Naive B cell (primary cell): ENCODE results near the gene NHLH2. TPM values are rescaled to one million over a fixed set of nuclear protein-coding genes. Genes with fewer than 3 reads are reported as not detected.
A peak's percentile ranks its signal among the peaks of the same experiment; 100 is the strongest.

Experiments
- ATAC-seq, 2 donors: fragments of 150-1000 bp; cut with Tn5 transposase; 2 replicates each; pipeline ENCODE4 v1.10.0; 2021; ENCODE audit warnings: low read depth in 2 of 2, mild to moderate bottlenecking in 2 of 2, moderate library complexity in 2 of 2
- DNase-seq: peaks from one replicate; pipeline ENCODE4 v3.0.0; 2022
- H3K27ac Mint-ChIP-seq, 6 donors: one replicate each; pipeline ENCODE4 v1.8.0; 2020 to 2022; ENCODE audit warnings: mild to moderate bottlenecking in 6 of 6, mixed read lengths in 6 of 6, moderate library complexity in 5 of 6, inconsistent platforms in 2 of 6
- H3K27me3 Mint-ChIP-seq, 3 donors: one replicate each; pipeline ENCODE4 v1.8.0; 2021 to 2022; ENCODE audit warnings: mixed read lengths in 3 of 3, mild to moderate bottlenecking in 1 of 3
- H3K36me3 Mint-ChIP-seq, 2 donors: one replicate each; pipeline ENCODE4 v1.8.0; 2020 to 2022; ENCODE audit warnings: mixed read lengths in 2 of 2, inconsistent platforms in 1 of 2, mild to moderate bottlenecking in 1 of 2
- H3K4me1 Mint-ChIP-seq, 3 donors: one replicate each; pipeline ENCODE4 v1.8.0; 2020 to 2022; ENCODE audit warnings: mixed read lengths in 3 of 3, inconsistent platforms in 1 of 3, mild to moderate bottlenecking in 1 of 3, moderate library complexity in 1 of 3
- H3K4me3 Mint-ChIP-seq, 8 donors: one replicate each; pipeline ENCODE4 v1.8.0; 2020 to 2022; ENCODE audit warnings: mild to moderate bottlenecking in 8 of 8, mixed read lengths in 8 of 8, moderate library complexity in 8 of 8, inconsistent platforms in 2 of 8
- H3K9me3 Mint-ChIP-seq, 7 donors: one replicate each; pipeline ENCODE4 v1.8.0; 2020 to 2022; ENCODE audit warnings: mixed read lengths in 7 of 7, mild to moderate bottlenecking in 5 of 7, inconsistent platforms in 2 of 7, moderate library complexity in 1 of 7
- polyA plus RNA-seq, 6 donors: library from polyadenylated mRNA; unstranded; fragments of 300-500 nt; fragmentation: Illumina TruSeq; gene quantifications; one replicate each; pipeline ENCODE4 v1.2.3, GENCODE V29; 2021; ENCODE audit warnings: low read depth in 6 of 6

The NHLH2 gene
- not detected for polyA plus RNA-seq

DNA sequence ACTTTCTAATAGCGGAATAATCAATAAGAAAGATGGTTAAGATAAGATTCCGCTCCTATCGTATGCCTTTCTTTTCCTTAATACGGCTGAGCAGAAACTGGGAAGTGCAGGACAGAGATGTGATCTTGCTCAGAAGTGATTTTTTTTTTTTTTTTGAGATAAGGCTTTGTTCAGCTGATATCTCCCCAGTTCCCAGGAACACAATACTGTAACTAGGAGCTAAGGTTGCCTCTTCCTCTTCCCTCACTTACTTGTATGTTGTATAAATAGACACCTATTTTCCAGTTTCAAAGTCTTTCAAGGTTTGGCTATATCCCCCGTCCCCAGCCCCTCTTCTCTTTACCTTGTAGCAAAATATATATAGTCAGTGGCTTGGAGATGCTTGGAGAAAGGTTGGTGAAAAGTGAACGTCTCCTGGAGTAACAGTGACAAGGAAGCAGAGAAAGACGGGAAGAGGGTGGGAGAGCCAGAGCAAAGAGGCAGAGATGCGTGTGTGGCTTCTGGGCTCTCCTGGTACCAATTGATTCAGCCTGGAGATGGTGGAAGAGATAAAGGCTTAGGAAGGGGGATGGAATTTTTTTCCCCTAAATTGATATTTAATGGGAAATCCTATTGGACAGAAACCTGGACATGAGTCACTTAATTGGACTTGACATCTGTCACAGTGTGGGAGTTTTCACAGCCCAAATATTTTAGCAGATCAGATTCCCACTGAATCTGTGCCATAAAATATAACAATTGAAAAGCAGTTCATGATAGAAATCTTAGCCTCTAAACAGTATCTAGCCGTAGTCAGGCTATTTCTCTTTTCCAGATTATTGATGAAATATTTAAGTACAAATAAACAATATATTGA lies at the start of gene NHLH2:
Gene NHLH2 (minus strand): TSS at position 522 of the 856 bp plus-strand sequence. CDS start 2,754 bp downstream, outside the sequence.
- ATAC-seq (no peak), DNase-seq (no peak)
- Mint-ChIP-seq H3K27ac (no peak within 1 kb of the TSS), H3K9me3 (peaks cover 0 to 9% (median 0%) of the 10 kb centered on the region in 7 donors), H3K27me3 (peaks cover 63 to 71% (median 63%) of the 10 kb centered on the region in 3 donors), H3K4me3 (no peak within 1 kb of the TSS), H3K4me1 (peaks cover 0 to 5% (median 4%) of the 10 kb centered on the region in 3 donors), H3K36me3 (no peaks in the 10 kb centered on the region)

DNA sequence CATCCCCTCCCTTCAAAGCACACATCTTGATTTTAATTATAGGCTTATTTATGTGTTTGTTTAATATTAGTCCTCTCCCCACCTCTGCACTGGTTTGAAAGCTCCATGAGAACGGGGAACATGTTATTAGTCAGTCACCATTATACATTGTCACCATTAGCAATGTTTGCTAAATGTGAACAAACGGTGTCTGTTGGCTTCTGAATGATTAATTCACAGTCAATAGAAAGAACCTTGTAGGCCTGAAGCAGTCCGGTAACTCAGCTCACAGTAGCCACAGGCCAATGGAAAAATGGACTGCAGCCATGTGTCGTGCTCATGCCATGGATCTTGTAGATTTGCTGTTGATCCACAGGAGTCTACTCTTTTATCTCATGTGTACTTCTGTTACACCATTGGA lies 49.7 kb upstream of the NHLH2 start:
- Mint-ChIP-seq H3K27me3 (peaks cover 0 to 4% (median 0%) of the 10 kb centered on the region in 3 donors), H3K27ac (no peak overlapping the region), H3K36me3 (no peaks in the 10 kb centered on the region), H3K4me3 (no peak overlapping the region), H3K9me3 (peaks cover 0 to 2% (median 0%) of the 10 kb centered on the region in 7 donors), H3K4me1 (no peaks in the 10 kb centered on the region)
- no peak for DNase-seq
- no peak for ATAC-seq

DNA sequence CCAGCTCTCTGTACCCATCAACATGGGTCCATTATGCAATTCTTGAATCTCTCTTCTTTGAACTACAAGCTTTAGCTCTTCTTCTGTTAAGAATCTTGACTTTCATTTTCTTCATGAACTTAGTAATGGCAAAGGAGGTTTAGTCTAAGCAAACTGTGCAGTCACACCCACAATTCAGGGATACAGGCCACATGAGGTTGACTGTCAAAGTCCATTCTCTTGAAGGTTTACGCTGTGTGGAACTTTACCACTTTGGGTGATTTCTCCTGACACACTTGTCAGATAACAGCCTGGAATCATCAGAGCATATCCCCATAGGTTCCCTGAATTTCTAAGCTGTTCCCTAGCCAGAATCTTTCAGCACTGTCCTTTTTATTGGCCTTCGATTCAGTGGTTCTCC lies 48.0 kb upstream of the NHLH2 start:
- H3K4me1 Mint-ChIP-seq = no peaks in the 10 kb centered on the region
- no peaks in the 10 kb centered on the region for H3K36me3 Mint-ChIP-seq
- H3K27me3 Mint-ChIP-seq = peaks cover 0 to 4% (median 0%) of the 10 kb centered on the region in 3 donors
- peaks cover 0 to 2% (median 0%) of the 10 kb centered on the region in 7 donors for H3K9me3 Mint-ChIP-seq
- ATAC-seq (no peak), DNase-seq (no peak)
- peak overlapping the region in 1 of 6 donors; percentile 1 for H3K27ac Mint-ChIP-seq
- H3K4me3 Mint-ChIP-seq = no peak overlapping the region

DNA sequence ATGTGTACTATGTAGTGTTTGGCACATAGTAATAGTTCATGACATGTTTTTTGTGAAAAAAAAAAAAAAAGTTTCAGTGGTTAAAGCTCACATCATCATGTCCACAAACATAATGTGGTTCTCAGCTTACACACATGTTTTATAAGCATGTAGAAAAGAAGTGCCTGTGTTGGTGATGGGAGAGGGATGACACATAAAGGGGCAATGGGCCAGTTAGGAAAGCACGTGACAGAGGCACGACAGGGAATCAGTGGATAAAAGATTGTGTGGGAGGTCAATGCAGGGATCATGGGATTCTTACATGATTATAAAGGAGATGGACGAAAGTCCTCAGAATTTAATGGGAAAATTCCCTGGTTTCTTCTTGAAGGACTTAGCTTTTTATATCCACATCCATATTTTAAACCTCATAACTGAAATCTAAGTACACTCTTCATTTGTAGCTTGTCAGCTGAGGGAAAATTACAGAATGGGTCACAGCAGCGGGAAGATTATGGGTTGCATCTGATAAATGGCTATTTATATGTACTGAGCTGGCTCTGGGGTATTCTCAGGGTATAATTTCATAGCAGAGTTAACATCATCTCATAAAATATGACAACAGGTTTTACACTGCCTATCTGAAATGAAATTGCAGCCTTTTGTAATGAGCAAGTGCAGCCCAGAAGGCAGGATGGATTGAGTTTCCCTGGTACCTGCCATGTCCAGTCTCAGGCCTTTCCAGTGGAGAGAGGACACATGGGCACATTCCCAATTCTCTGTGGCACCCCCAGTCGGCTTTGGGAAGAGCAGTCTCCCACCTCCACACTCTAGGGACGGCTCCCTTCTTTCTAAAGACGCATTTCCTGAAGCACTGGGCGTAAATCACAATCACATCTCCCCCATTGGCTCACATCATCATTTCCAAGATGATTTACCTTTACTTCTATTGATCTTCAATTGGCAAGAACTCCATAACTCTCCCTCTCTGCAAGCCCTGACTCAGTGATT lies 42.3 kb upstream of the NHLH2 start:
- Mint-ChIP-seq H3K27ac (no peak overlapping the region), H3K9me3 (no peaks in the 10 kb centered on the region), H3K36me3 (no peaks in the 10 kb centered on the region), H3K27me3 (peaks cover 6 to 16% (median 7%) of the 10 kb centered on the region in 3 donors), H3K4me1 (no peaks in the 10 kb centered on the region), H3K4me3 (no peak overlapping the region)
- DNase-seq = no peak
- no peak for ATAC-seq

DNA sequence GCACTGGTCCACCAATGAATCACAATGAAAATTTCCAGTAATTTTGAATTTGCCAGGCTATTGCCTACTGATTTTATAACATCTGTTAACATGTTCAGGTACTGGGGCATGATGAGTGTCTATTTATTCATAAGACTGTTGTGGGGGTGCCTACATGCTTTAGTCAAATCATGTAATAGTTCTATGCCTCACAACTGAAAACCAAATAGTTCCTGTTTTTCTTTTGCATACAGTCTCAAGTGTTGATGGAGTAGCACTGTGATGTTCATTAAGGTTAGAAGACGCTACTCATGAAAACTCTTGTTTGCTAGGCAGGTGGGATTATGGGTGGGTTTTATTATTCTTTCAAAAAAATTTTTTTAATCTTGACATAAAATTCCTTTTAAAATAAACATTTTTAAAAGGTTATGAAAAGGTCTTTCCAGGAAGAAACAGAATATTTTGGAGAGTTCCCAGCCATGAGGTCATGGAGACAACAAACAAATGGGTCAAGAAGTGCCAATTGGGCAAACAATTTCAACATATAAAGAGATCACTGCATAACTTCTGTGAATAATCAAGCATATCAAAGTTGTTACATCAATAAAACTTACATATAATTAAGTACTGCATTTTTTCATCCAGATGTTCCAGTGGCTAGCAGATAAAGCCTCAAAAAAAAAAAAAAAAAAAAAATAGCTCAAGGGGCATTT lies 40.2 kb upstream of the NHLH2 start:
- no peak for DNase-seq
- ATAC-seq = no peak
- no peak overlapping the region for H3K27ac Mint-ChIP-seq
- H3K27me3 Mint-ChIP-seq = peaks cover 6 to 19% (median 7%) of the 10 kb centered on the region in 3 donors
- no peak overlapping the region for H3K4me3 Mint-ChIP-seq
- no peaks in the 10 kb centered on the region for H3K36me3 Mint-ChIP-seq
- no peaks in the 10 kb centered on the region for H3K4me1 Mint-ChIP-seq
- no peaks in the 10 kb centered on the region for H3K9me3 Mint-ChIP-seq

DNA sequence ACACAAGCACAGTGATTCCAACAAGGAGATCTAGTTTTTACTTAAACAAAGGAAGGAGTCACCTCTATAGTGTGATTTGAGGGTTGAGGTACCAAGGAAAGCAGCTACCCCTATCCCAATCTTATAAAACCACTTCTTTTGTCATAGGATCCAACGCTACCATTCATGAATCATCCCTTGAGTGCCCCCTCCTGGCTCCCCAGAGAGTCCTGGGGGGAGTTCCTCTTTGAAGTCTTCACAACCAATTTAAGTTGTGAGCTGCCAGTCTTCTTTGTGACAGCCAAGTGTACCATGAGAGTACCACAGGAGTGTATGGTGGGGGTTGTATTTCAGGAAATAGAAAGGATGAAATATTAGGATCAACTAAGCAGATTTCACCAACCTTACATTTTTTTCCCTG lies 39.1 kb upstream of the NHLH2 start:
- ATAC-seq (no peak), DNase-seq (no peak)
- Mint-ChIP-seq H3K36me3 (no peaks in the 10 kb centered on the region), H3K4me3 (no peak overlapping the region), H3K27ac (no peak overlapping the region), H3K4me1 (no peaks in the 10 kb centered on the region), H3K27me3 (peaks cover 7 to 19% (median 11%) of the 10 kb centered on the region in 3 donors), H3K9me3 (no peaks in the 10 kb centered on the region)

DNA sequence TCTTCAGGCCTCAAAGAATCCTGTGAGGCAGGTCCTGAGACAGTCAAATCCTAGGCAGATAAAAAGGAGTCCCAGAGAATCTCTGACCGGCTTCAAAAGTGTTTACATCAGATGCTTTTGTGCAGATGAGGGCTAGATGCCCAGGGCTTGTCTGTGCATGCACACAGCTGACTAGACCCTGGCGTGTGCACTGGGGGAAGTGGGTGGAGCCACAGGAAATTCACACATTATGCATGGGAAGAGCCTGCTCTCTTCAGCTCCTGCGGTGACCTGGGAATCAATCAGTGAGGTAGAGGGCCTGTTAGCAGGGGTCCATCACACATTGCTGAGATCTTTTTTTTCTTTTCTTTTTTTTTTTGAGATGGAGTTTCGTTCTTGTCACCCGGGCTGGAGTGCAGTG lies 36.6 kb upstream of the NHLH2 start:
- H3K27me3 Mint-ChIP-seq = peaks cover 8 to 14% (median 12%) of the 10 kb centered on the region in 3 donors
- H3K4me3 Mint-ChIP-seq = no peak overlapping the region
- peaks cover 0 to 5% (median 0%) of the 10 kb centered on the region in 7 donors for H3K9me3 Mint-ChIP-seq
- H3K36me3 Mint-ChIP-seq = no peaks in the 10 kb centered on the region
- ATAC-seq (no peak), DNase-seq (no peak)
- no peaks in the 10 kb centered on the region for H3K4me1 Mint-ChIP-seq
- peak overlapping the region in 1 of 6 donors; percentile 20 for H3K27ac Mint-ChIP-seq

DNA sequence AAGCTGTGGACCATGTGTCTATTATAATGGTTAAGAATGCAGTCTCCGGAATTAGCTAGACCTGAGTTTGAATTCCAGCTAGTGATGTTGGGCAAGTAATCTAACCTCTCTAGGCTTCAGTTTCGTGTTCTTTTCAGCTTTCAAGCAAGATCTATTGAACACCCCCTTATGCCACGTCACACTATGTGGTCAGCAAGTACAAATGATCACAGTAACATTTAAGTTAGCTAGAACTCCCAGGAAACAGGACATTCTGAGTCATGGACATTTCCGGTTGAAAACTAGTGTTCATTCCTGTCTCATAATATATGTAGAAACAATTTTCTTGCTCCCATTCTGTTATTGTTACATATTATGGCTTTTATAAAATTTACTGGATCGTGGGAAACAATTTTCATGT lies 34.0 kb upstream of the NHLH2 start:
- no peaks in the 10 kb centered on the region for H3K4me1 Mint-ChIP-seq
- H3K27me3 Mint-ChIP-seq = peaks cover 8 to 16% (median 12%) of the 10 kb centered on the region in 3 donors
- H3K4me3 Mint-ChIP-seq = no peak overlapping the region
- ATAC-seq (no peak), DNase-seq (no peak)
- no peak overlapping the region for H3K27ac Mint-ChIP-seq
- H3K9me3 Mint-ChIP-seq = peaks cover 0 to 5% (median 0%) of the 10 kb centered on the region in 7 donors
- no peaks in the 10 kb centered on the region for H3K36me3 Mint-ChIP-seq

DNA sequence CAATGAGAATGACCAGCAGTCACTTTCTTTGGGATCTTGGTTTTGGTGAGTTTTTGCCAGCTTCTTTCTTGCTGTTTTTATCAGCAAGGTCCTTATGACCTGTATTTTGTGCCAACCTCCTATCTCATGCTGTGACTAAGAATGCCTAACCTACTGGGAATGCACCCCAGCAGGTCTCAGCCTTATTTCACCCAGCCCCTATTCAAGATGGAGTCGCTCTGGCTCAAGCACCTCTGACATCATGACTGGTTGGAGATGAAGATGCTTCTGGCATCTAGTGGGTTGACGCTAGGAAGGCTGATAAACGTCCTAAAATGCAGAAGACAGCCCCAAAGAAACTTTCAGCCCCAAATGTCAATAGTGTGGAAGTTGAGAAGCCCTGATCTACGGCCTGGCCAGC lies 33.6 kb upstream of the NHLH2 start:
- peaks cover 0 to 5% (median 0%) of the 10 kb centered on the region in 7 donors for H3K9me3 Mint-ChIP-seq
- peak overlapping the region in 1 of 8 donors; percentile 13 for H3K4me3 Mint-ChIP-seq
- H3K27me3 Mint-ChIP-seq = peaks cover 8 to 16% (median 12%) of the 10 kb centered on the region in 3 donors
- H3K4me1 Mint-ChIP-seq = no peaks in the 10 kb centered on the region
- no peak overlapping the region for H3K27ac Mint-ChIP-seq
- no peak for DNase-seq
- ATAC-seq = no peak
- H3K36me3 Mint-ChIP-seq = no peaks in the 10 kb centered on the region

DNA sequence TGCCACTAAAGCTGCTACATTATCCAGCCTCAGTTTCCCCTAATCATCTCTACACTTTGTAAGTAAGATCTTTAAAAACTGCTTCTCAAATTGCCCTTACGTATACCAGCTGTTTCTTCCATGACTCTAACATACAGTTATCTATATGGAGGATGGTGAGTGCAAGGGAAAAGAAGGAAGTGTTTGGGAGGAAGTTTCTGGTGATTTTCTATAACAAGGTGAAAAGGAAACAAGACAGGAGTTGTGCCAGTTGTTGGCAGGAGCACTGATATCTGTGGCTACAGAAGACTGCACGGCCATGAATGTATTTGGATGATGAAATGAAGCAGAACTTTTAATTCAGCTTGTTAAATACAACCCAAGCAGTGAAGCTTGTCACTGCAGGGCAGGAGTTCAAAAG lies 32.3 kb upstream of the NHLH2 start:
- Mint-ChIP-seq H3K4me1 (no peaks in the 10 kb centered on the region), H3K9me3 (peaks cover 0 to 5% (median 0%) of the 10 kb centered on the region in 7 donors), H3K27ac (no peak overlapping the region), H3K36me3 (no peaks in the 10 kb centered on the region), H3K4me3 (no peak overlapping the region), H3K27me3 (peaks cover 7 to 12% (median 12%) of the 10 kb centered on the region in 3 donors)
- ATAC-seq (no peak), DNase-seq (no peak)

DNA sequence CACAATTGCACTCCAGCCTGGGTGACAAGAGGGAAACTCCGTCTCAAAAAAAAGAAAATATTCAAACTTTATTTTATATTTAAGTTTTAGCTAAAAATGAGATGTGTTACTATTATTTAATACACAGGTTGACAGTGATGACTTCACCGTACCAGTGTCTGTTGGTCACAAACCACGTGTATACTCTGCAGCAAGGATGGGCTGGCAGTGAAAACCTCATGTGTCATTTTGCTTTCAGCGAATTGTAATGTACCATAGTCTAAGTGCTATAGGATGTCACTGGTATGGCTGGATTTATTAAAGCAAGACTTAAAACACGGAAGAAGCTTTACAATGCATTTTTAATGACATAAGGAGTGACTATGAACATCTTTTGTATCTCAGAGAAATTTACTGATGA lies 28.1 kb upstream of the NHLH2 start:
- peaks cover 0 to 5% (median 0%) of the 10 kb centered on the region in 7 donors for H3K9me3 Mint-ChIP-seq
- H3K27me3 Mint-ChIP-seq = peaks cover 7 to 15% (median 15%) of the 10 kb centered on the region in 3 donors
- no peaks in the 10 kb centered on the region for H3K36me3 Mint-ChIP-seq
- ATAC-seq = no peak
- DNase-seq = no peak
- H3K4me1 Mint-ChIP-seq = no peaks in the 10 kb centered on the region
- no peak overlapping the region for H3K4me3 Mint-ChIP-seq
- no peak overlapping the region for H3K27ac Mint-ChIP-seq

DNA sequence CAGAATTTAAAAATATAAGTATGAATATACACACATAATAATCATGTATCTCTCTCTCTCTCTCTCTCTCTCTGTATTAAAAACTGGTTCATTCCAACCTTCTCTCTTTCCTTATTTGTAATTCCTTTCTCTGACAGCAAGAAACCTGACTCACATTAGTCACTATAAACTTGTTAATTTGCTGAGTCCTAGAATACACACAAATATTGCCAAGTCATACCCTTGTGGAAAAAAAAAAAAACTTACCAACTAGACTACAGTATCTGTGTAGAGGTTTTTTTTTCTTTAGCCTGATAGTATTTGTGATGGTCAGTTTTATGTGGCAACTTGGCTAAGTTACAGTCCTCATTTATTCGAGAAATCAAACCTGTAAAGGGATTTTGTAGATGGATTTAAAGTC lies 26.3 kb upstream of the NHLH2 start:
- Mint-ChIP-seq H3K4me3 (no peak overlapping the region), H3K9me3 (peaks cover 0 to 2% (median 0%) of the 10 kb centered on the region in 7 donors), H3K36me3 (peaks cover 0 to 8% of the 10 kb centered on the region in 2 donors), H3K4me1 (no peaks in the 10 kb centered on the region), H3K27ac (no peak overlapping the region), H3K27me3 (peaks cover 15 to 31% (median 24%) of the 10 kb centered on the region in 3 donors)
- no peak for DNase-seq
- no peak for ATAC-seq
